HFFc6 (cell line): ENCODE data around the gene ASTN2. TPM values are rescaled to one million over a fixed set of nuclear protein-coding genes. Genes with fewer than 3 reads are reported as not detected.

Source experiments
- DNase-seq: peaks from one replicate; pipeline ENCODE4 v3.0.0-alpha.2; 2018
- H3K27ac Mint-ChIP-seq: 2 replicates; pipeline ENCODE4 v1.8.0; 2020; ENCODE audit warnings: mild to moderate bottlenecking, mixed read lengths
- H3K27me3 Mint-ChIP-seq: 2 replicates; pipeline ENCODE4 v1.8.0; 2021; ENCODE audit warnings: mild to moderate bottlenecking, moderate library complexity, mixed read lengths; ENCODE audit not compliant: insufficient read depth
- H3K36me3 Mint-ChIP-seq: 2 replicates; pipeline ENCODE4 v1.8.0; 2021; ENCODE audit warnings: low read depth, mixed read lengths
- H3K4me1 Mint-ChIP-seq: 2 replicates; pipeline ENCODE4 v1.8.0; 2020; ENCODE audit warnings: low read depth, mixed read lengths
- H3K4me3 Mint-ChIP-seq: 2 replicates; pipeline ENCODE4 v1.8.0; 2020; ENCODE audit warnings: mild to moderate bottlenecking, moderate library complexity, mixed read lengths
- H3K9me3 Mint-ChIP-seq: 2 replicates; pipeline ENCODE4 v1.8.0; 2020; ENCODE audit warnings: mild to moderate bottlenecking, mixed read lengths
- CTCF ChIP-seq: fragments of 200-600 bp; sonication (generic); IDR thresholded peaks from 2 replicates; pipeline ENCODE4 v1.5.0; 2021; ENCODE audit warnings: antibody characterized with exemption, mild to moderate bottlenecking
- total RNA-seq, 6 experiments: library from RNA; stranded (reverse); fragmentation: NEBNext Ultra II Directional; extraction: Animal tissue kit (Norgen Biotek cat#: 25700); gene quantifications; 2 replicates in 1 of 6; 3 replicates in 5 of 6; pipeline ENCODE4 v1.2.3, GENCODE V29; 2021

The ASTN2 gene
- total RNA-seq, 6 experiments from 2014 or later, result 7.3 to 9.7 (median 8.3) TPM

DNA sequence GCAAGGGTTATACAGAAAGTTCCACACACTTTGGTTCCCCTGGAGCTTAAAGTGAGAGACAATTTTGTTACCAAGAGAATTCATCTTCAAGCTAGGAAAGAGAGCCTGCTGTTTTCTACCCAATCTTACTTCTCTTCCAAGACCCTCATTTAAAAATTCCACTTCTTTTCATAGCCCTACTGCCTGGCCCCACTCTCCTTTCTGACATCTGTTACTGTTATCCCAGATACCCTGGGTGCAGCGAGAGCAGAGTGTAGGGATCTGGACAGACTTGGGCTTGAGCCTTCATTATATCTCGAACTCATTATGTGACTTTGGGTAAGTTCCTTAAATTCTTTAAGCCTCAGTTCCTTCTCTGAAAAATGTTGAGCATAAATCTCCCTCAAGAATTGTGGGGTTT, 263.1 kb downstream of the ASTN2 start:
- H3K27ac Mint-ChIP-seq, result no peak overlapping the region
- no peaks in the 10 kb centered on the region for H3K4me1 Mint-ChIP-seq
- peaks cover 37% of the 10 kb centered on the region for H3K9me3 Mint-ChIP-seq

DNA sequence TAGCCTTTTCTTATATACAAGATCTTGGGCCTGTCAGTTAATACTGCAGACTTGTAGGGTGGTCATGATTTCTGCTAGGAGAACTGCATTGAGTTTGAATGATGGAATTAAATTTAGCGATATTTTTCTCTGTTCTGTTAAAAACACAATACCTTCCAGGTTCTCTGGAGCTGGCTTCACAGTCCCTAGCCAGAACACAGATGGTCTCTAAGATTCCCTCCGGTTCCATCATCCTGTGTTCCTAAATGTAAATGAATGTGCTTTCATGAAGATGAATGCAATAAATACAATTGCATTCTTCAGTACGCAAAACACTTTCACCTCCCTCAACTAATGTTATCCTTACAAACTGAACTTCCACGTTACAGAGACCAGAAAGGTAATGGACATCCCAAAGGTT, 264.9 kb downstream of the ASTN2 start:
- Mint-ChIP-seq H3K4me3 (no peak overlapping the region), H3K4me1 (no peaks in the 10 kb centered on the region), H3K9me3 (peaks cover 47% of the 10 kb centered on the region), H3K27ac (no peak overlapping the region), H3K36me3 (no peaks in the 10 kb centered on the region), H3K27me3 (no peaks in the 10 kb centered on the region)
- no peak for DNase-seq
- TF ChIP-seq CTCF, result no peak

More for the DNA sequence above, 263.1 kb downstream of the ASTN2 start:
- no peak overlapping the region for H3K4me3 Mint-ChIP-seq
- no peaks in the 10 kb centered on the region for H3K36me3 Mint-ChIP-seq
- no peak for DNase-seq
- no peaks in the 10 kb centered on the region for H3K27me3 Mint-ChIP-seq
- no peak for TF ChIP-seq CTCF

DNA sequence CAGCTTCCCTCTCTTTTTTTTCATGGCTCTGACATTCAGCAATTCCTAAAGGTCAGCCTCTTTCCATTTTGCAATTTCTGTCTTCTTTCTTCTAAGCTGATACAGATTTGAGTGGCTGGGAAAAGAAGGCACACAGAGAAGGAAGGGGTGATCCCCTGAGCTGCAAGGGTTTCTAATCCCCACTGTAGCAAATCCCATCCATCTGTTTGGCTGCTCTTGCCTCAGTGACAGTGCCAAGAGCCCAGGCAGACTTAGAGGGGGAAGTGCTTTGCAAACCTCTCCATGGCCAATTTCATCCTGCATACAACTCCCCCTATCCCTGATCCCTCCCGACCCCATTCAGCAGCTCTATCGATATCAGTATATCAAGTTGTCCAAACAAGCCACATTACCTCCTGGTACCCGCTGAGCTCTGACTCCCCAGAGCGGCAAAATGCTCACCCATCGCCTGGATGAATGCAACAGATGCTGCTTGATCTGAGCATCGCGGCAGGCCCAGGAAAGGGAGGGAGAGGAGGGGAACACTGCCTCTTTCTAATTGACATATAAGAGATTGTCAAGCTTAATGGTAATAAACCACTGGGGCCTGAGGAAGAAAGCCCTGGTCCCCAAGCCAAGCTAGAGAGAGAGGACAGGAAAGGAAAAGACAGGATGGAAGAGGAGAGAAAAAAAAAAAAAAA, 268.9 kb downstream of the ASTN2 start:
- H3K36me3 Mint-ChIP-seq, result no peaks in the 10 kb centered on the region
- H3K27me3 Mint-ChIP-seq, result peaks cover 1% of the 10 kb centered on the region
- no peak overlapping the region for H3K27ac Mint-ChIP-seq
- peaks cover 67% of the 10 kb centered on the region for H3K9me3 Mint-ChIP-seq
- TF ChIP-seq CTCF, result no peak
- H3K4me1 Mint-ChIP-seq, result no peaks in the 10 kb centered on the region
- H3K4me3 Mint-ChIP-seq, result no peak overlapping the region
- DNase-seq, result no peak

DNA sequence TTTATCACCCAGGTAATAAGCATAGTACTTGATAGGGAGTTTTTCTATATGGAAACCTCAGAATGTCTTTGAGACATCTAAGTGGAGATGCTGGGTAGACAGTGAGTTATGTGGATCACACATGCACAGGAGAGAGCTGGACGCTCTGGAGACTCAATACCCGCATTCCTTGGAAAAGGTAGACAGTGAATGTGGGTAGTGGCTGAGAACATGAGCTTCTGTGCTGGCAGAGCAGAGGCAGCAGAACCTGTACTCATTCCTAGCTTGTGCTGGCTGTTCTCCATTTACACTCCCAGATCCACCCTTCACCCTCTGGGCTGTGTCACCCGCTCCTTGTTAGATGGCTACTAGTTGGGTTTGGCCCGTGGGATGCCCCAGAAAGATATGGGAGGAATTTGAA, 269.8 kb downstream of the ASTN2 start:
- Mint-ChIP-seq H3K27me3 (peaks cover 1% of the 10 kb centered on the region), H3K9me3 (peaks cover 65% of the 10 kb centered on the region), H3K27ac (no peak overlapping the region), H3K36me3 (no peaks in the 10 kb centered on the region), H3K4me3 (no peak overlapping the region), H3K4me1 (no peaks in the 10 kb centered on the region)
- TF ChIP-seq CTCF, result no peak
- no peak for DNase-seq

- Mint-ChIP-seq H3K27me3 (peaks cover 1% of the 10 kb centered on the region; the same call in 1 of the 2 replicates), H3K27ac (no peak overlapping the region), H3K4me3 (no peak overlapping the region), H3K36me3 (no peaks in the 10 kb centered on the region), H3K4me1 (no peaks in the 10 kb centered on the region), H3K9me3 (peaks cover 41% of the 10 kb centered on the region)
- no peak for DNase-seq
- no peak for TF ChIP-seq CTCF
Observed at GRCh38 chr9:117138231-117138630, 276.6 kb downstream of the ASTN2 start.
